HEK293T (cell line): ENCODE measurements around the gene PSD2.

Experiments used
- CTCF ChIA-PET: fragments of 350-600 bp; formaldehyde crosslinking; extraction: SDS; loops from one replicate; lab custom pipeline; 2021; ENCODE audit warnings: antibody characterized with exemption, inconsistent platforms; lab: Yijun Ruan, JAX
- POLR2A ChIA-PET: fragments of 350-600 bp; formaldehyde crosslinking; extraction: SDS; loops from one replicate; lab custom pipeline; 2020; ENCODE audit warnings: antibody characterized with exemption, inconsistent platforms; lab: Yijun Ruan, JAX
- DNase-seq: peaks from one replicate; pipeline ENCODE4 v3.0.0; 2012; ENCODE audit warnings: mixed read lengths; ENCODE audit errors: extremely low spot score
- ARNT ChIP-seq: fragments of 450-650 bp; IDR thresholded peaks from 2 replicates; pipeline ENCODE4 v1.6.1; 2017; ENCODE audit warnings: mild to moderate bottlenecking
- BHLHE40 ChIP-seq: fragments of 450-650 bp; IDR thresholded peaks from 2 replicates; pipeline ENCODE4 v1.6.1; 2016; ENCODE audit warnings: mild to moderate bottlenecking, moderate library complexity, borderline replicate concordance
- CTBP1 ChIP-seq: fragments of 450-650 bp; IDR thresholded peaks from 2 replicates; pipeline ENCODE4 v1.6.1; 2016; ENCODE audit warnings: borderline replicate concordance
- ELF4 ChIP-seq: fragments of 450-650 bp; IDR thresholded peaks from 2 replicates; pipeline ENCODE4 v1.6.1; 2017; ENCODE audit warnings: antibody characterized with exemption
- FOXA1 ChIP-seq: fragments of 450-650 bp; IDR thresholded peaks from 2 replicates; pipeline ENCODE4 v1.6.1; 2016; ENCODE audit warnings: mild to moderate bottlenecking
- FOXK2 ChIP-seq: fragments of 450-650 bp; IDR thresholded peaks from 2 replicates; pipeline ENCODE4 v1.6.1; 2016; ENCODE audit warnings: mild to moderate bottlenecking
- FOXM1 ChIP-seq: fragments of 450-650 bp; IDR thresholded peaks from 2 replicates; pipeline ENCODE4 v1.6.1; 2017; ENCODE audit warnings: mild to moderate bottlenecking, borderline replicate concordance
- HDGF ChIP-seq: fragments of 450-650 bp; IDR thresholded peaks from 2 replicates; pipeline ENCODE4 v1.6.1; 2017; ENCODE audit warnings: antibody characterized with exemption, borderline replicate concordance
- L3MBTL2 ChIP-seq: fragments of 450-650 bp; conservative IDR thresholded peaks from 2 replicates; pipeline ENCODE4 v1.6.1; 2016; ENCODE audit warnings: mild to moderate bottlenecking
- LEF1 ChIP-seq: fragments of 450-650 bp; IDR thresholded peaks from 2 replicates; pipeline ENCODE4 v1.6.1; 2017; ENCODE audit warnings: mild to moderate bottlenecking, borderline replicate concordance
- NFRKB ChIP-seq: fragments of 450-650 bp; IDR thresholded peaks from 2 replicates; pipeline ENCODE4 v1.6.1; 2016; ENCODE audit warnings: mild to moderate bottlenecking, moderate library complexity
- PKNOX1 ChIP-seq: fragments of 450-650 bp; IDR thresholded peaks from 2 replicates; pipeline ENCODE4 v1.6.1; 2016
- SP1 ChIP-seq: fragments of 450-650 bp; IDR thresholded peaks from 2 replicates; pipeline ENCODE4 v1.6.1; 2017
- SUZ12 ChIP-seq: fragments of 450-650 bp; IDR thresholded peaks from 2 replicates; pipeline ENCODE4 v1.6.1; 2016; ENCODE audit warnings: mild to moderate bottlenecking
- TARDBP ChIP-seq: fragments of 450-650 bp; IDR thresholded peaks from 2 replicates; pipeline ENCODE4 v1.6.1; 2016
- ZNF384 ChIP-seq: fragments of 450-650 bp; IDR thresholded peaks from 2 replicates; pipeline ENCODE4 v1.6.1; 2016

PSD2 gene

DNA sequence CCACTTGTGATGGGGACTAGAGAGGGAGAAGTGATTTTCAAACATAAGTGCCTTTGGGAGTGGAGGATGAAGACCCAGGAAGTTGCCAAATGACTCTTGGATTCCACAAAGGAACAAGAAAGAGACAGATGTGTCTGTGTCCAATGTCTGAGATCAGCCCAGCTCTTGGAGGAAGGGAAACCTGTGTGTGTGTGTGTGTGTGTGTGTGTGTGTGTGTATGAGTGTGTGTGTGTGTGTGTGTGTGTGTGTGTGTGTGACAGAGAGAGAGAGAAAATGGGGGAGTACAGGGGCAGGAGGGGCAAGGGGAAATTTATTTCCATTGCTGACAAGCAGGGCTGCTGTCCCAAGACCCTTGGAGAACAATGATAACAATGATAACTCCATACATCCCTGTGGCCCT is 72.0 kb downstream of the PSD2 start:
- TF ChIP-seq NFRKB (no peak), CTBP1 (no peak), HDGF (no peak), TARDBP (no peak), FOXM1 (no peak), ARNT (no peak), ELF4 (no peak), ZNF384 (no peak), SP1 (no peak), PKNOX1 (no peak), FOXA1 (no peak), FOXK2 (no peak), BHLHE40 (no peak), SUZ12 (no peak), L3MBTL2 (no peak), LEF1 (no peak)
- ChIA-PET POLR2A (no interaction called here), CTCF (interaction anchor here (0.6 kb wide), 1 partner anchor 17 kb away, joined by 3 read pairs; no protein-coding TSS in a partner anchor)
- no peak for DNase-seq

DNA sequence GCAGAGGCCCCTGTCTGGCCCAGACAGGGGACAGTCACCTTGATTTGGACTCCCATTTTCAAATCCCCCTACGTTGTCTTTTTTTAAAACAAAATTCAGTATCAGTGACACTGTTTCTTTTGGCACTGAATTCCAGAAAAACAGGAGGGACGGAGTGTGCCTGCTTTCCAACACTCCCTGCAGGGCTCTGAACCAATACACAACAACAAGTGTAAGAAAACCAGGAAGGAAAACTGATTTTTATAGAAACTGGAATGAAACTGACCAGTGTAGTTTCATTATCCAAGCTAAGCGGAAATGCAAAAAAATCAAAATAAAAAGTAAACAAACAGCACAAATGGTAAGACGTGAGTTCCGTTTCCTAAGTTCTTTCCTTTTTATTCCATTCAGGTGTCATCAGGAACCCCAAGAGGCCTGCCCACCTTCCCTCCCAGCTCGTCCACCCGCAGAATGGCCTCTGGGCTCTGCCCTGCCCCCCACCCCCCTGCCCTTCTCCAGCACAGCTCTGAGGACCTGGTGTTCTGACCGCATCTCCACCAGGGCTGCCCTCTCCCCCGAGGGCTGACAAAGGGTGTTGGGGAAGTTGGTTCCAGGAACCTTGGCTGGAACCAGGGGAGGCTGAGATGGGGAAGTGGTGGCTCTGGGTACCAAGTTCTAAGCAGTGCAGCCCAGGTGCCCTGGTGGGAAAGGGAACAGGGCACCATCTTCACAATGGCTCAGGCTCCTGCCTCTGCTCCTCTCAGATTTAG is 73.6 kb downstream of the PSD2 start:
- no peak for TF ChIP-seq CTBP1
- no peak for TF ChIP-seq FOXK2
- no peak for TF ChIP-seq FOXA1
- no peak for TF ChIP-seq PKNOX1
- TF ChIP-seq LEF1, result no peak
- no peak for TF ChIP-seq TARDBP
- TF ChIP-seq FOXM1, result no peak
- DNase-seq, result no peak
- CTCF ChIA-PET, result no interaction called here
- POLR2A ChIA-PET, result no interaction called here

- ChIA-PET POLR2A (no interaction called here), CTCF (interaction anchor here (0.6 to 1.5 kb wide), 3 partner anchors 9 to 100 kb away, joined by 4 to 8 read pairs (median 6); no protein-coding TSS in a partner anchor)
- TF ChIP-seq FOXK2 (no peak), PKNOX1 (no peak), L3MBTL2 (no peak)
- no peak for DNase-seq
Measured at GRCh38 chr5:139870677-139871076, 75.1 kb downstream of the PSD2 start.

DNA sequence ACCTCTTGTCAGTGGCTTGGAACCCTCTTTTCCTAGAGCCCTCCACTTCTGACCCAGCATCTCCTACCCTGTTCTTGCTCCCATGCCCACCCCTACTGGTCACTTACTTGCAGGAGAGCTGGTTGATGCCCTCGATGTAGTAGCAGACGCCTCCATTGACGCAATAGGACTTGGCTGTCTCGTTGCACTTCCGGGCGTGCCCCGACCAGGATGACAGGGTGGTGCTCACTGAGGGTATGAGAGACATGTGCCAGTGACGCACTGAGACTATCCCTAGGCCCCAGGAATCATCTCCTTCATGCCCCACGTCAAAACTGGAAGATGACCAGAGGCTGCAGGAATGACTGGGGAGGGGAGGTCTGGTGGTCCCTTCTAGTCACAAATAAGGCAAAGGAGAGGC is 76.0 kb downstream of the PSD2 start:
- CTCF ChIA-PET, result interaction anchor here (1.3 to 2.1 kb wide), 6 partner anchors 8 to 99 kb away, joined by 4 to 17 read pairs (median 10); no protein-coding TSS in a partner anchor
- POLR2A ChIA-PET, result no interaction called here
- DNase-seq, result no peak
- TF ChIP-seq PKNOX1 (no peak), BHLHE40 (no peak), HDGF (no peak), L3MBTL2 (no peak), FOXM1 (no peak)

- no peak for DNase-seq
- TF ChIP-seq ZNF384 (no peak), PKNOX1 (peak; percentile 84)
- ChIA-PET POLR2A (no interaction called here), CTCF (interaction anchor here (1.0 to 2.1 kb wide), 6 partner anchors 9 to 97 kb away, joined by 3 to 17 read pairs (median 8); no protein-coding TSS in a partner anchor)
Measured at GRCh38 chr5:139872052-139872766, 76.6 kb downstream of the PSD2 start.
